GM23338 (cell line): ENCODE data around the gene WDR33. TPM values are rescaled to one million over a fixed set of nuclear protein-coding genes. Genes with fewer than 3 reads are reported as not detected.

Source experiments
- ATAC-seq: fragments of 200-7000 bp; cut with Tn5 transposase; 3 replicates; pipeline ENCODE4 v1.9.1; 2020
- DNase-seq: peaks from one replicate; pipeline ENCODE4 v3.0.0-alpha.2; 2015; ENCODE audit warnings: low spot score
- H2AFZ ChIP-seq: fragments of 200-600 bp; sonication (generic); 2 replicates; pipeline ENCODE4 v1.8.0; 2016; ENCODE audit warnings: antibody characterized with exemption, mild to moderate bottlenecking, moderate library complexity
- H3F3A ChIP-seq: fragments of 200-600 bp; sonication (generic); replicated peaks from 2 replicates; pipeline ENCODE4 v1.8.0; 2017; ENCODE audit warnings: antibody characterized with exemption, mixed run types, low read depth
- H3K27ac ChIP-seq: fragments of 200-600 bp; sonication (generic); 2 replicates; pipeline ENCODE4 v1.6.1; 2016; ENCODE audit warnings: low read depth
- H3K27me3 ChIP-seq: fragments of 200-600 bp; sonication (generic); 2 replicates; pipeline ENCODE4 v1.8.0; 2016; ENCODE audit warnings: mild to moderate bottlenecking, mixed run types, moderate library complexity; ENCODE audit not compliant: insufficient read depth
- H3K36me3 ChIP-seq: fragments of 200-600 bp; sonication (generic); 2 replicates; pipeline ENCODE4 v1.8.0; 2016; ENCODE audit warnings: mild to moderate bottlenecking; ENCODE audit not compliant: insufficient read depth
- H3K4me1 ChIP-seq: fragments of 200-600 bp; sonication (generic); 2 replicates; pipeline ENCODE4 v1.8.0; 2016; ENCODE audit warnings: mild to moderate bottlenecking, moderate library complexity; ENCODE audit not compliant: insufficient read depth
- H3K4me2 ChIP-seq: fragments of 200-600 bp; sonication (generic); 2 replicates; pipeline ENCODE4 v1.7.1; 2017; ENCODE audit warnings: mixed run types
- H3K4me3 ChIP-seq: fragments of 200-600 bp; sonication (generic); 2 replicates; pipeline ENCODE4 v1.6.1; 2016; ENCODE audit warnings: mixed run types
- H3K79me2 ChIP-seq: fragments of 200-600 bp; sonication (generic); replicated peaks from 2 replicates; pipeline ENCODE4 v1.8.0; 2017; ENCODE audit warnings: mild to moderate bottlenecking; ENCODE audit not compliant: insufficient read depth
- H3K9me2 ChIP-seq: fragments of 200-600 bp; sonication (generic); 2 replicates; pipeline ENCODE4 v1.8.0; 2017; ENCODE audit not compliant: insufficient read depth
- H4K20me1 ChIP-seq: fragments of 200-600 bp; sonication (generic); replicated peaks from 2 replicates; pipeline ENCODE4 v1.8.0; 2017; ENCODE audit warnings: mild to moderate bottlenecking; ENCODE audit not compliant: insufficient read depth
- H3K27ac Mint-ChIP-seq: 2 replicates; pipeline ENCODE4 v1.8.0; 2020; ENCODE audit warnings: inconsistent platforms, mild to moderate bottlenecking, moderate library complexity, mixed read lengths
- H3K27me3 Mint-ChIP-seq: 3 replicates; pipeline ENCODE4 v1.8.0; 2022; ENCODE audit warnings: low read depth, mild to moderate bottlenecking, moderate library complexity, mixed read lengths, inconsistent platforms; ENCODE audit not compliant: insufficient read depth, poor library complexity
- H3K36me3 Mint-ChIP-seq: 3 replicates; pipeline ENCODE4 v1.8.0; 2021; ENCODE audit warnings: low read depth, mild to moderate bottlenecking, inconsistent platforms, moderate library complexity, mixed read lengths
- H3K4me1 Mint-ChIP-seq: 3 replicates; pipeline ENCODE4 v1.8.0; 2020; ENCODE audit warnings: mild to moderate bottlenecking, inconsistent platforms, mixed read lengths
- H3K4me3 Mint-ChIP-seq: 3 replicates; pipeline ENCODE4 v1.8.0; 2021; ENCODE audit warnings: moderate library complexity, mild to moderate bottlenecking, inconsistent platforms, mixed read lengths
- H3K9me3 Mint-ChIP-seq: 3 replicates; pipeline ENCODE4 v1.8.0; 2020; ENCODE audit warnings: moderate library complexity, mild to moderate bottlenecking, inconsistent platforms, mixed read lengths
- CREB1 ChIP-seq: fragments of 250-450 bp; sonication (Bioruptor Pico); IDR thresholded peaks from 2 replicates; pipeline ENCODE4 v1.5.0; 2020; ENCODE audit warnings: low read depth, mild to moderate bottlenecking, moderate library complexity
- ETS1 ChIP-seq: IDR thresholded peaks from 2 replicates; pipeline ENCODE4 v1.6.1; 2016; ENCODE audit warnings: antibody characterized with exemption
- EZH2 ChIP-seq: fragments of 200-600 bp; sonication (generic); IDR thresholded peaks from one replicate; pipeline ENCODE4 v1.8.0; 2017; ENCODE audit warnings: antibody characterized with exemption, mild to moderate bottlenecking, low read depth; ENCODE audit not compliant: unreplicated experiment
- EZH2phosphoT487 ChIP-seq: fragments of 200-600 bp; sonication (generic); IDR thresholded peaks from one replicate; pipeline ENCODE4 v1.8.1; 2018; ENCODE audit warnings: antibody characterized with exemption; ENCODE audit not compliant: unreplicated experiment
- JUNB ChIP-seq: IDR thresholded peaks from one replicate; pipeline ENCODE4 v1.6.1; 2016; ENCODE audit warnings: antibody characterized with exemption; ENCODE audit not compliant: unreplicated experiment
- NANOG ChIP-seq: IDR thresholded peaks from 2 replicates; pipeline ENCODE4 v1.6.1; 2016; ENCODE audit warnings: antibody characterized with exemption, borderline replicate concordance
- POLR2AphosphoS5 ChIP-seq: IDR thresholded peaks from 2 replicates; pipeline ENCODE4 v1.6.1; 2016; ENCODE audit warnings: antibody characterized with exemption, low read depth
- STAT1 ChIP-seq: IDR thresholded peaks from one replicate; pipeline ENCODE4 v1.6.1; 2016; ENCODE audit warnings: antibody characterized with exemption; ENCODE audit not compliant: unreplicated experiment
- ZNF114 ChIP-seq: fragments of 250-450 bp; sonication (Bioruptor Pico); IDR thresholded peaks from 2 replicates; pipeline ENCODE4 v1.5.0; 2020; ENCODE audit warnings: mild to moderate bottlenecking, moderate library complexity
- ZNF331 ChIP-seq: fragments of 250-450 bp; sonication (Bioruptor Pico); IDR thresholded peaks from 2 replicates; pipeline ENCODE4 v1.5.0; 2020; ENCODE audit warnings: low read depth, mild to moderate bottlenecking, moderate library complexity
- polyA plus RNA-seq: library from polyadenylated mRNA; unstranded; fragments of >200 nt; fragmentation: Nextera tagmentation; extraction: Ambion mirVana; gene quantifications from 2 replicates; pipeline ENCODE4 v1.2.1, GENCODE V29; 2016
- total RNA-seq: library from RNA; depleted of rRNA; stranded (reverse); fragments of >200 nt; shearing (Covaris generic); gene quantifications from 2 replicates; pipeline ENCODE4 v1.2.3, GENCODE V29; 2014
- TF ChIP-seq, protein P1 (sequence below): IDR thresholded peaks from one replicate; pipeline ENCODE4 v1.6.1; 2018; ENCODE audit warnings: antibody characterized with exemption; ENCODE audit not compliant: unreplicated experiment
- TF ChIP-seq, protein P2 (sequence below), 2 experiments: fragments of 200-600 bp in 1 of 2; sonication (generic) in 1 of 2; conservative IDR thresholded peaks; 2 replicates each; pipeline versions ENCODE4 v1.5.1 to v1.6.1; 2016 to 2017; ENCODE audit warnings: antibody characterized with exemption in 2 of 2, low read depth in 2 of 2, mild to moderate bottlenecking in 2 of 2, moderate library complexity in 1 of 2

The WDR33 gene
- total and polyA plus RNA-seq, 2 experiments from 2014 or later = 37.2 to 54.7 TPM

DNA sequence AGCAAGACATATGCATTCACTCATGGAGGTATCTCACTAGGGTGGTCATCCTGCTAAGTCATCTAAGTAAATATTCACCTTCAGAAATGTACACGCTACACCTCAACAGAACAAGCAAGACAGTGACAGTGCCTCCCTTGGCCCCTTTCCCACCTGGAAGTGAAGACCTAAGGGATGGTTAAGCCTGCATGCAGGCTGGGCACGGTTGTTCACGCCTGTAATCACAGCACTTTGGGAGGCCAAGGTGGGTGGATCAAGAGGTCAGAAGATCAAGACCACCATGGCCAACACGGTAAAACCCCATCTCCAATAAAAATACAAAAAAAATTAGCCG is 140.0 kb downstream of the WDR33 start:
- ATAC-seq = no peak
- H3K36me3 Mint-ChIP-seq = no peaks in the 10 kb centered on the region
- no peak for TF ChIP-seq ZNF331 (CRISPR knock-in tag)
- TF ChIP-seq POLR2AphosphoS5 = no peak
- TF ChIP-seq EZH2 = no peak
- Histone ChIP-seq H3K4me1 (peaks cover 2% of the 10 kb centered on the region; the same call in 1 of the 2 replicates), H3K79me2 (no peaks in the 10 kb centered on the region), H2AFZ (no peak overlapping the region), H3K9me2 (no peaks in the 10 kb centered on the region), H3F3A (0 out of 2 replicates have a peak, but pooled peaks cover 4% of the 10 kb centered on the region), H3K27me3 (peaks cover 35% of the 10 kb centered on the region), H3K36me3 (no peaks in the 10 kb centered on the region), H3K27ac (no peak overlapping the region), H3K4me2 (no peak overlapping the region), H3K4me3 (no peak overlapping the region), H4K20me1 (no peaks in the 10 kb centered on the region)
- no peaks in the 10 kb centered on the region; the same call in 2 of the 3 replicates for H3K9me3 Mint-ChIP-seq
- H3K4me3 Mint-ChIP-seq = no peak overlapping the region
- peaks cover 2% of the 10 kb centered on the region; the same call in 2 of the 3 replicates for H3K4me1 Mint-ChIP-seq
- H3K27ac Mint-ChIP-seq = no peak overlapping the region
- H3K27me3 Mint-ChIP-seq = peaks cover 24% of the 10 kb centered on the region
- no peak for DNase-seq

- Mint-ChIP-seq H3K36me3 (no peaks in the 10 kb centered on the region), H3K27me3 (peaks cover 23% of the 10 kb centered on the region), H3K4me3 (no peak overlapping the region), H3K9me3 (no peaks in the 10 kb centered on the region; the same call in 2 of the 3 replicates), H3K4me1 (no peaks in the 10 kb centered on the region), H3K27ac (no peak overlapping the region)
- no peaks in the 10 kb centered on the region for H4K20me1 ChIP-seq
- no peaks in the 10 kb centered on the region for H3K36me3 ChIP-seq
- no peaks in the 10 kb centered on the region for H3K79me2 ChIP-seq
- no peak overlapping the region for H3K4me3 ChIP-seq
- DNase-seq (no peak), ATAC-seq (no peak)
- H3K9me2 ChIP-seq = no peaks in the 10 kb centered on the region
- H3K4me1 ChIP-seq = no peaks in the 10 kb centered on the region
- no peak overlapping the region for H3K27ac ChIP-seq
- H2AFZ ChIP-seq = no peak overlapping the region
- H3K4me2 ChIP-seq = no peak overlapping the region
- H3K27me3 ChIP-seq = peaks cover 35% of the 10 kb centered on the region
- 0 out of 2 replicates have a peak, but pooled peaks cover 4% of the 10 kb centered on the region for H3F3A ChIP-seq
- TF ChIP-seq CREB1 (CRISPR knock-in tag) (no peak), POLR2AphosphoS5 (no peak), NANOG (no peak), ZNF331 (CRISPR knock-in tag) (no peak), ETS1 (no peak), STAT1 (no peak), ZNF114 (CRISPR knock-in tag) (no peak), JUNB (no peak), EZH2phosphoT487 (no peak)
- TF ChIP-seq, protein P1, sequence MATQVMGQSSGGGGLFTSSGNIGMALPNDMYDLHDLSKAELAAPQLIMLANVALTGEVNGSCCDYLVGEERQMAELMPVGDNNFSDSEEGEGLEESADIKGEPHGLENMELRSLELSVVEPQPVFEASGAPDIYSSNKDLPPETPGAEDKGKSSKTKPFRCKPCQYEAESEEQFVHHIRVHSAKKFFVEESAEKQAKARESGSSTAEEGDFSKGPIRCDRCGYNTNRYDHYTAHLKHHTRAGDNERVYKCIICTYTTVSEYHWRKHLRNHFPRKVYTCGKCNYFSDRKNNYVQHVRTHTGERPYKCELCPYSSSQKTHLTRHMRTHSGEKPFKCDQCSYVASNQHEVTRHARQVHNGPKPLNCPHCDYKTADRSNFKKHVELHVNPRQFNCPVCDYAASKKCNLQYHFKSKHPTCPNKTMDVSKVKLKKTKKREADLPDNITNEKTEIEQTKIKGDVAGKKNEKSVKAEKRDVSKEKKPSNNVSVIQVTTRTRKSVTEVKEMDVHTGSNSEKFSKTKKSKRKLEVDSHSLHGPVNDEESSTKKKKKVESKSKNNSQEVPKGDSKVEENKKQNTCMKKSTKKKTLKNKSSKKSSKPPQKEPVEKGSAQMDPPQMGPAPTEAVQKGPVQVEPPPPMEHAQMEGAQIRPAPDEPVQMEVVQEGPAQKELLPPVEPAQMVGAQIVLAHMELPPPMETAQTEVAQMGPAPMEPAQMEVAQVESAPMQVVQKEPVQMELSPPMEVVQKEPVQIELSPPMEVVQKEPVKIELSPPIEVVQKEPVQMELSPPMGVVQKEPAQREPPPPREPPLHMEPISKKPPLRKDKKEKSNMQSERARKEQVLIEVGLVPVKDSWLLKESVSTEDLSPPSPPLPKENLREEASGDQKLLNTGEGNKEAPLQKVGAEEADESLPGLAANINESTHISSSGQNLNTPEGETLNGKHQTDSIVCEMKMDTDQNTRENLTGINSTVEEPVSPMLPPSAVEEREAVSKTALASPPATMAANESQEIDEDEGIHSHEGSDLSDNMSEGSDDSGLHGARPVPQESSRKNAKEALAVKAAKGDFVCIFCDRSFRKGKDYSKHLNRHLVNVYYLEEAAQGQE = no peak
- TF ChIP-seq, protein P2, sequence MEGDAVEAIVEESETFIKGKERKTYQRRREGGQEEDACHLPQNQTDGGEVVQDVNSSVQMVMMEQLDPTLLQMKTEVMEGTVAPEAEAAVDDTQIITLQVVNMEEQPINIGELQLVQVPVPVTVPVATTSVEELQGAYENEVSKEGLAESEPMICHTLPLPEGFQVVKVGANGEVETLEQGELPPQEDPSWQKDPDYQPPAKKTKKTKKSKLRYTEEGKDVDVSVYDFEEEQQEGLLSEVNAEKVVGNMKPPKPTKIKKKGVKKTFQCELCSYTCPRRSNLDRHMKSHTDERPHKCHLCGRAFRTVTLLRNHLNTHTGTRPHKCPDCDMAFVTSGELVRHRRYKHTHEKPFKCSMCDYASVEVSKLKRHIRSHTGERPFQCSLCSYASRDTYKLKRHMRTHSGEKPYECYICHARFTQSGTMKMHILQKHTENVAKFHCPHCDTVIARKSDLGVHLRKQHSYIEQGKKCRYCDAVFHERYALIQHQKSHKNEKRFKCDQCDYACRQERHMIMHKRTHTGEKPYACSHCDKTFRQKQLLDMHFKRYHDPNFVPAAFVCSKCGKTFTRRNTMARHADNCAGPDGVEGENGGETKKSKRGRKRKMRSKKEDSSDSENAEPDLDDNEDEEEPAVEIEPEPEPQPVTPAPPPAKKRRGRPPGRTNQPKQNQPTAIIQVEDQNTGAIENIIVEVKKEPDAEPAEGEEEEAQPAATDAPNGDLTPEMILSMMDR (conservative IDR thresholded peaks at IDR 0.05; ENCODE audit: low read depth in 2 of 2) = no peak
Observed at GRCh38 chr2:127670055-127670956, 140.7 kb downstream of the WDR33 start.
